HG03039 (cell line): Measurements from ENCODE around the gene LILRB1.
"Not testable (repeated sequence)": the region's sequence is repeated elsewhere in the genome, so short reads cannot be mapped to it uniquely, and the experiment has no call there.

Experiments
- ATAC-seq: cut with Tn5 transposase; IDR thresholded peaks from one replicate; pipeline ENCODE4 v1.9.1; 2021; ENCODE audit warnings: mild to moderate bottlenecking, moderate library complexity; ENCODE audit not compliant: unreplicated experiment

The LILRB1 gene

GRCh38 chr19:54624934-54625730, 5.2 kb upstream of the LILRB1 start:
- ATAC-seq = not testable (repeated sequence)

GRCh38 chr19:54626757-54627156, 3.5 kb upstream of the LILRB1 start:
- no peak for ATAC-seq

DNA sequence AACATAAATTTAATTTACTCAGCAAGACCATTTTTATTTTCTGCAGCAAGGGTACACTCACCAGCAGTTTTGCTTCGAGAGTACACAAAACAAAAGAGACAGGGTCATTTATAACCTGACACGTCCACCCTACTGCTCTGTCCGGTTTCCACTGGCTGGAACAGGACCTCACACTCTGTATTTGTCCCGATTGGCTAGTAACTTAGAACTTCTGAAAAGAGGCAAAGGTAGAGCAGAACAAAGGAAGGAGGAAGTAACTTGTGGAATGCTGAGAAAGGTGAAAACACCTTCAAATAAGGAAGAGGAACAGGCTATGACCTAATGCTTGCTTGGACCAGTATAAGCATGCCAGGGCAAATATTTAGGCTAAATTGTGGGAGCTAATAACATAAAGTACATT, 2.4 kb upstream of the LILRB1 start:
- not testable (repeated sequence) for ATAC-seq

DNA sequence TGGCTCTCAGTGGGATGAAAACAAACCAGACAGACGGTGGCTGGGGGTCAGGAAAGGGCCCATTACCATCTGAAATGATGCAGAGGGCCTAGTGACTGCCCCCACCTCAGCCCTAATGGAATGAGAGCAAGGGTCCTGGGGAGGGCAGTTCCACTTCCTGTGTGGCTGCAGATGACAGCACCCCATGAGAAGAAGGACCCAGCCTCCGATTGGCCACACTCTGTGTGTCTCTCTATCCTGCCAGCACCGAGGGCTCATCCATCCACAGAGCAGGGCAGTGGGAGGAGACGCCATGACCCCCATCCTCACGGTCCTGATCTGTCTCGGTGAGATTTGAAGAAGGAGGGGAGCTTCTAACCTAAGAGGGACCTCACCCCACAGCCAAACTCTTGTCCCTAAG, 498 bp downstream of the LILRB1 start:
- ATAC-seq = no peak

DNA sequence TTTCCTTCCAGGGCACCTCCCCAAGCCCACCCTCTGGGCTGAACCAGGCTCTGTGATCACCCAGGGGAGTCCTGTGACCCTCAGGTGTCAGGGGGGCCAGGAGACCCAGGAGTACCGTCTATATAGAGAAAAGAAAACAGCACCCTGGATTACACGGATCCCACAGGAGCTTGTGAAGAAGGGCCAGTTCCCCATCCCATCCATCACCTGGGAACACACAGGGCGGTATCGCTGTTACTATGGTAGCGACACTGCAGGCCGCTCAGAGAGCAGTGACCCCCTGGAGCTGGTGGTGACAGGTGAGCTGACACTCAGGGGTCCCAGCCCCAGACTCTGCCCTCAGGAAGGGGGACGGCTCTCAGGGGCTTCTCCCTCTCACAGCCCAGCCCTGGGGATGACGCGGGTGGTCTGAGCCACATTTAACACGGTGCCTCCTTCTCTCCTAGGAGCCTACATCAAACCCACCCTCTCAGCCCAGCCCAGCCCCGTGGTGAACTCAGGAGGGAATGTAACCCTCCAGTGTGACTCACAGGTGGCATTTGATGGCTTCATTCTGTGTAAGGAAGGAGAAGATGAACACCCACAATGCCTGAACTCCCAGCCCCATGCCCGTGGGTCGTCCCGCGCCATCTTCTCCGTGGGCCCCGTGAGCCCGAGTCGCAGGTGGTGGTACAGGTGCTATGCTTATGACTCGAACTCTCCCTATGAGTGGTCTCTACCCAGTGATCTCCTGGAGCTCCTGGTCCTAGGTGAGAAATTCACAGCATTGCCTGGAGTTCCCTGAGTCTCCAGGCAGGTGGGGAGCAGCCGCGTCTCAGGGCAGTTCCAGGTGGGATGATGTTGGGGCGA, 1.4 kb downstream of the LILRB1 start:
- not testable (repeated sequence) for ATAC-seq

- not testable (repeated sequence) for ATAC-seq
Observed at GRCh38 chr19:54632517-54632916, 2.2 kb downstream of the LILRB1 start.

GRCh38 chr19:54633401-54633800, 3.1 kb downstream of the LILRB1 start:
- no peak for ATAC-seq

- ATAC-seq = not testable (repeated sequence)
Observed at GRCh38 chr19:54636081-54636480, 5.8 kb downstream of the LILRB1 start.

DNA sequence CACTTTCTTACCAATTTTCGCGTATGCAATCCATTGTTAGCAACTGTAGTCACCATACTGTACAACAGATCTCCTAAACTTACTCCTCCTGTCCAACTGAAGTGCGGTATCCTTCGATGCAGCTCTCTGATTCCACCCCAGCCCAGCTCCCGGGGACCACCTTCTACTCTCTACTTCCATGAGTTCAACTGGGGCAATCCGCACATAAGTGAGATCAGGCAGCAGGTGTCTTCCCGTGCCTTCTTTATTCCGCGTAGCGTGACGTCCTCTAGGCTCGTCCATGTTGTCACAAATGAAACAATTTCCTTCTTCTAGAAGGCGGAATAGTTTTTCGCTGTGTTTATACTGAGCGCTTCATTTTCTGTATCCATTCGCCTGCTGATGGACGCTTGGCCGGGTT, 8.4 kb downstream of the LILRB1 start:
- ATAC-seq = no peak

GRCh38 chr19:54642953-54643352, 12.7 kb downstream of the LILRB1 start:
- not testable (repeated sequence) for ATAC-seq

DNA sequence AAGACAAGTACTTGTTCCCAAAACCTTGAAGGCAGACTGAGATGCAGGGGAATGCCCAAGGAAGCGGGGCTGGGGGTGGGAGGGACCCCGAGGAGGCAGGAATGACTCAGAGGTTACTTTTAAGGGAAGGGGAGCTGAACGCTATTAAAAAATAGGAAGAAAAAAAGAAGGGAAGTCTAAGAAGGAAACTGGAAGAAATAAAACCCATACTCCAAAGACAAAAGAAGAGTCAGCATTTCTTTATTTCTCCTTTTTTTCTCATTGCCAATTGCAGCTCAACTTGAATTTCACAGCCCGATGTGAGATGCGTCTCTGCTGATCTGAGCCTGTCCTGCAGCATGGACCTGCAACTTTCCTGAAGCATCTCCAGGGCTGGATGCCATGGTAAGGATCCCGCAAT, 13.3 kb downstream of the LILRB1 start:
- not testable (repeated sequence) for ATAC-seq

DNA sequence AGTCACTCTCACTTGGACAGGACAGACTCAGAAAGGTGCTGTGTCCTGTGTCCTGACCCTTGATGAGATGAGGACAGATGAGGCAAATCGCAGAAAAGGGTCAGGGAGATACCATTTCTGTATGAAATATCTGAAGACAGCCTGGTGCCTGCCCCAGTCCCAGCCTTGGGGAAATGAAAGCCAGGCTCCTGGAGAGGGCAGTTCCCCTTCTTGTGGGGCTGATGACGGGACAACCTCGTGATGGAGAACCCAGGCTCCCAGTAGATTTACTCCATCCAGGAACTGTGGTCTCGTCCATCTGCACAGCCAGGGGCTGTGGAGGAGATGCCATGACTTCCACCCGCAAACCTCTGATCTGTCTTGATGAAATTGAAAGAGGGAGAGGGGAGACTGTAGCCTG, 13.8 kb downstream of the LILRB1 start:
- ATAC-seq = no peak

- ATAC-seq = no peak
Observed at GRCh38 chr19:54646331-54646841, 16.1 kb downstream of the LILRB1 start.

DNA sequence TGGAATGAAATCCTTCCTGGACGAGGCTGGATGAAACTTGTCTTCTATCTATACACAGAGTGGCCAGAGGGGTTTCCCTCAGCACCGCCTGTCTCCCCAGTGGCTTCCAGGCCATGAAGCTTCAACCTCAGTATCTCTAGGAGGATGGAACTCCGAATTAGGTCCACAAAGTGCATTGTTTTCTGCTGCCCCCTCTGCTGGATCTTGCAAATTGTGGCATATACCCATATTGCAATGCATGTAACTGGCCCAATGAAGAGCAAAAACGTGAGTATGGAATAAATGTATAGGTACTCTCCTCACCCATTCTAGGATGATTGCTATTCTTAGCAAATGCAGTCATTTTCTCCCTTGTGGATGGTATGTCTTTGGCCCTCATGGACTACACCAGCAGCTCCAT, 17.8 kb downstream of the LILRB1 start:
- no peak for ATAC-seq

GRCh38 chr19:54650108-54650655, 19.9 kb downstream of the LILRB1 start:
- no peak for ATAC-seq

DNA sequence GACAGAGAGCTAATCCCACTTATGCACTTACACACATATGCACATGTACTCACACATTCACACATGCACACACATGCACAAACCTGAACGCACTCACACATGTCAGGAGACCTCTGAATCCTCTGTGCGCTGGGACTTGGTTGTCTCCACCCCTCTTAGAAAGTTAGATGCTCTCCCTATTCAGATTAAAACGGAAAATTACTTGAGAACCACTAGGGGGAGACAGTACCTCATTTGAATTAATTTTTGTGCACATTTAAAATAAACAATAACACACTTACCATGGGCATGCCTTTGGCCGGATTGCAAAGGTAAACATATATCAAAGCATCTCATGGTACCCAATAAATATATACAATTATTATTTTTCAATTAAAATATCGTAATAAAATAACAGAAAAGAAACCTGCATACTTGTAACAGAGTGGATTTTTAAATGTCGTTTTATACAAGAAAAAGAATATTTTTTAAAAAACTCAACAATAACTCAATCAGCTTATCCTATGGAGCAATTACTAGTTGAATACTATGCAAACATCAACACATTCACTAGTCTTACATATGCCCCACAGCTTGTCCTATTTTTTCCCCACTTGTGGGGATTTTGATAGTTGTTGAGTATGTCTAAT, 23.0 kb downstream of the LILRB1 start:
- ATAC-seq = no peak

DNA sequence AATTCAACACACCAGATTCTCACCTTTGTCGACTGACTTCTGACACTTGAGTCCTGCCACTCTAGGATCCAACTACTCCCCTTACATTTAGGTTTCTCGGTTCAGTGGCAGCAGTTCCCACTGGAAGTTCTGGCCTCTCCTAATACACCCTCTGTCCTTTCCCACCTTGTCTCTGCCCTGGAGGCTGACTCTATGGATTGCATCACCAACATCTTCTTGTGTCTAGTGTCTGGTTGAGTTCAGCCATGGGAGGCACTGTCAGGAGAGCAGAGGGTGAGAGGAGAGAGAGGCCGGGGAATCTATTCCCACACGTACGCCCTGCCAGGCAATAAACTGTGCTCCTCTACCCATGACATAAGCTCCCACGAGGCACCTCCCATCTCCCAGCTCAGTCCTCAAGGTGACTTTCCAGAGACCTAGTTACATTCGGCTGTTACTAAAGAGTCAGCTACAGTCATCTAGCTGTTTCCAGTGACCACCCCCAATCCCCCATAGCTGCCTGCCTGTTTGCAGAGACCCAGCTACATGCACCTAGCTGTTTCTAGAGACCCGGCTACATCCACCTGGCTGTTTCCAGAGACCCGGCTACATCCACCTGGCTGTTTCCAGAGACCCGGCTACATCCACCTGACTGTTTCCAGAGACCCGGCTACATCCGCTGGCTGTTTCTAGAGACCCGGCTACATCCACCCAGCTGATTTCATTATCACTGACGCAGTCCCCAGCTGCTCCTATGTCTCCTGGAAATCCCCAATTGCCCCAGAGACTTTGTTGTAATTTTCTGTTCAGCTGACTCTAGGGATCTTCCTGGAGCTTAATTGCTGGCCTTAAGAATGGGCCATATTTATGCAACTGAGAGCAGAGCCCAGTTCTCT, 24.4 kb downstream of the LILRB1 start:
- no peak for ATAC-seq

DNA sequence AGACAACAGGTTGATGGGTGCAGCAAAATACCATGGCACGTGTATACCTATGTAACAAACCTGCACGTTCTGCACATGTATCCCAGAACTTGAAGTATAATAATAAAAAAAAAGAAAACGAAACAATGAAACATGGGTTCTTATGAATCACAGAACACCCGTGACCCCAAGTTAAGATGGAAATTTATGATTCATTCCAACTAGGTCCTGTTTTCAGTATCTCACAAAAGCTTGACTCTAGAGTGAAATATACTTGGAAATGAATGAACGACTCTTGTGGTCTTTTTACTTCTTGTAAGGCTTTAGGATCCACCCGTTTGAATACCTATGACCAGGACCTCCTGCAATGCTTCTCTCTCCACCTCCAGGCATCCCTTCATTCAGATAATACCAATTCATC, 29.0 kb downstream of the LILRB1 start:
- ATAC-seq = no peak

DNA sequence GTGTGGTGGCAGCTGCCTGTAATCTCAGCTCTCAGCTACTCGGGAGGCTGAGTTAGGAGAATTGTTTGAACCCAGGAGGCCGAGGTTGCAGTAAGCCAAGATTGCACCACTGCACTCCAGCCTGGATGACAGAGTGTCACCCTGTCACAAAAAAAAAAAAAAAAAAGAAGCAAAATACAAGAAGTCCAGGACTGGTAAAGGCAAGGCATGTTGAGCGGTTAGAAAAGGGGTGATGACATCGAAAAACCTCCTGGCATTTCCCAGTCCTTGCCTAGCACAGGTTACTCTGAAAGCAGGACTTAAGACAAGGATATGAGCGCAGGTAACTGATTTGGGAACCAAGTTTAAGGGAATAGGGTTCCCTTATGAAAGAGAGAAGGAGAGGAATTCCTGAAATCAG, 30.0 kb downstream of the LILRB1 start:
- no peak for ATAC-seq

- ATAC-seq = no peak
Observed at GRCh38 chr19:54660964-54661363, 30.7 kb downstream of the LILRB1 start.
